HFFc6 (cell line): ENCODE results near the gene FAM13A. TPM values are rescaled to one million over a fixed set of nuclear protein-coding genes. Genes with fewer than 3 reads are reported as not detected.
"Not testable (repeated sequence)": the region's sequence is repeated elsewhere in the genome, so short reads cannot be mapped to it uniquely, and the experiment has no call there.

ENCODE experiments used
- DNase-seq: peaks from one replicate; pipeline ENCODE4 v3.0.0-alpha.2; 2018
- H3K27ac Mint-ChIP-seq: 2 replicates; pipeline ENCODE4 v1.8.0; 2020; ENCODE audit warnings: mild to moderate bottlenecking, mixed read lengths
- H3K27me3 Mint-ChIP-seq: 2 replicates; pipeline ENCODE4 v1.8.0; 2021; ENCODE audit warnings: mild to moderate bottlenecking, moderate library complexity, mixed read lengths; ENCODE audit not compliant: insufficient read depth
- H3K36me3 Mint-ChIP-seq: 2 replicates; pipeline ENCODE4 v1.8.0; 2021; ENCODE audit warnings: low read depth, mixed read lengths
- H3K4me1 Mint-ChIP-seq: 2 replicates; pipeline ENCODE4 v1.8.0; 2020; ENCODE audit warnings: low read depth, mixed read lengths
- H3K4me3 Mint-ChIP-seq: 2 replicates; pipeline ENCODE4 v1.8.0; 2020; ENCODE audit warnings: mild to moderate bottlenecking, moderate library complexity, mixed read lengths
- H3K9me3 Mint-ChIP-seq: 2 replicates; pipeline ENCODE4 v1.8.0; 2020; ENCODE audit warnings: mild to moderate bottlenecking, mixed read lengths
- total RNA-seq, 6 experiments: library from RNA; stranded (reverse); fragmentation: NEBNext Ultra II Directional; extraction: Animal tissue kit (Norgen Biotek cat#: 25700); gene quantifications; 2 replicates in 1 of 6; 3 replicates in 5 of 6; pipeline ENCODE4 v1.2.3, GENCODE V29; 2021
- TF ChIP-seq, protein P1 (sequence below): fragments of 200-600 bp; sonication (generic); IDR thresholded peaks from 2 replicates; pipeline ENCODE4 v1.5.0; 2021; ENCODE audit warnings: antibody characterized with exemption, mild to moderate bottlenecking

Gene FAM13A
- total RNA-seq, 6 experiments from 2014 or later, result 8.0 to 11.2 (median 9.7) TPM

DNA sequence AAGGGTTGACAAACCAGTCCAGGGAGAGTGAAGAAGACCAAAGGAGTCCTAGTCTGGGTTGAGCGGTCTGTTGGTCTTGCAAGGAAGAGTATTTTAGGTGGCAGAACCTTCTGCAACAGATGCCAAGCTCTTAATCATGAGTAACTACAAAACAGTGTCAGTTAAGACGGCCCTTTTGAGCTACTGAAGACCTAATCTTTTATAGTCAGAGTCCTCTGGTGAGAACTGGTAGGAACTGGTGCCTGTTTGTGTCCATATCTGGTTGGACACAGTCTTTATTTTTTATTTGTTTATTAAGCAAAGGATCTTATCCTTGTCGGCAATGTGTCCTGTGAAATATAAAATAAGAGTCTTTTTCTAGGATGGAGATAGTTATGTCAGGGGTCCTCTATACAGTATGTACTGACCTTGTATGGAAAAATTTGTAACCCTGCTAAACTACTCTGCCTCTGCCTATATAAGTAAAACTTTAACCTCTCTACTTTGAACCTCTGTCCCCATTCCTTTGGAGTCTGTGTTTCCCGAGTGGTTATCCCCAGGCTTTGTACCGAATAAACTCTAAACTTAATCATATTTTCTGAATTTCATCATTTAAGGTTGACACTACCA, 47.1 kb downstream of the FAM13A start:
- H3K27ac Mint-ChIP-seq, result no peak overlapping the region
- TF ChIP-seq, protein P1, sequence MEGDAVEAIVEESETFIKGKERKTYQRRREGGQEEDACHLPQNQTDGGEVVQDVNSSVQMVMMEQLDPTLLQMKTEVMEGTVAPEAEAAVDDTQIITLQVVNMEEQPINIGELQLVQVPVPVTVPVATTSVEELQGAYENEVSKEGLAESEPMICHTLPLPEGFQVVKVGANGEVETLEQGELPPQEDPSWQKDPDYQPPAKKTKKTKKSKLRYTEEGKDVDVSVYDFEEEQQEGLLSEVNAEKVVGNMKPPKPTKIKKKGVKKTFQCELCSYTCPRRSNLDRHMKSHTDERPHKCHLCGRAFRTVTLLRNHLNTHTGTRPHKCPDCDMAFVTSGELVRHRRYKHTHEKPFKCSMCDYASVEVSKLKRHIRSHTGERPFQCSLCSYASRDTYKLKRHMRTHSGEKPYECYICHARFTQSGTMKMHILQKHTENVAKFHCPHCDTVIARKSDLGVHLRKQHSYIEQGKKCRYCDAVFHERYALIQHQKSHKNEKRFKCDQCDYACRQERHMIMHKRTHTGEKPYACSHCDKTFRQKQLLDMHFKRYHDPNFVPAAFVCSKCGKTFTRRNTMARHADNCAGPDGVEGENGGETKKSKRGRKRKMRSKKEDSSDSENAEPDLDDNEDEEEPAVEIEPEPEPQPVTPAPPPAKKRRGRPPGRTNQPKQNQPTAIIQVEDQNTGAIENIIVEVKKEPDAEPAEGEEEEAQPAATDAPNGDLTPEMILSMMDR, result no peak
- H3K27me3 Mint-ChIP-seq, result peaks cover 2% of the 10 kb centered on the region; the same call in 1 of the 2 replicates
- peaks cover 5% of the 10 kb centered on the region for H3K9me3 Mint-ChIP-seq
- no peak for DNase-seq
- H3K36me3 Mint-ChIP-seq, result peaks cover 39% of the 10 kb centered on the region
- no peak overlapping the region for H3K4me3 Mint-ChIP-seq
- H3K4me1 Mint-ChIP-seq, result peaks cover 23% of the 10 kb centered on the region

DNA sequence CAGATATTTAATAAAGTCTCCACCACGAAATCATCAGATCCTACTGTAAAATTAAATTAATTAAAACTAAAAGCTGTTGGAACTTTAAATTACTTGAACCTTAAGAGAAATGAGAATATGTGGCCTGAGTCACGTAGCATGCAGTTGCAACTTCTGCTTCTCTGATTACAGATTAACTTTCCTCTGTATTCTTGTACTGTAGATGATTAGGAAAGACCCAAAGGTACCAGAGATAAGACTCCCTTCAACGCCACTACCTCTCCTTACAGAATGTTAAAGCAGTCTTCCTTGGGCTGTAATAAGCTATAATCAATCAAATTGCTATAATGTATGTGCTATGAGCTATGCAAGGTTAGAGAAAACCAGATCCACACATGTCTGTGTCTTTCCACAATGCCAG, 47.9 kb downstream of the FAM13A start:
- Mint-ChIP-seq H3K4me1 (peaks cover 23% of the 10 kb centered on the region), H3K27ac (no peak overlapping the region), H3K4me3 (no peak overlapping the region), H3K36me3 (peaks cover 32% of the 10 kb centered on the region), H3K9me3 (no peaks in the 10 kb centered on the region; the same call in 1 of the 2 replicates), H3K27me3 (peaks cover 2% of the 10 kb centered on the region; the same call in 1 of the 2 replicates)
- no peak for DNase-seq
- TF ChIP-seq, protein P1, result no peak

DNA sequence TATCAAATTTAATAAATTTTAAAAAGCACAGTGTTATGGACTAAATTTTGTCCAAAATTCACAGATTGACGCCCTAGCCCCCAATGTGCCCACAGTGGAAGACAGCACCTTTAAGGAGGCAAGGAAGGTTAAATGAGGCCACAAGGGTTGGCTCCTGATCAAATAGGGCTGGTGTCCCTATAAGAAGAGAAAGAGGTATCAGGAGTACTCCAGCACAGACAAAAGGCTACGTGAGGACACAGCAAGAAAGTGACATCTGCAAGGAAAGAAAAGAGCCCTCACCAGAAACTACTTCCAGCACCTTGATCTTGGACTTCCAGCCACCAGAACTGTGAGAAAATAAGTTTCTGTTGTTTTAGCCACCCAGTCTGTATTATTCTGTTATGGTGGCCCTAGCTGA, 48.8 kb downstream of the FAM13A start:
- DNase-seq, result no peak
- Mint-ChIP-seq H3K9me3 (no peaks in the 10 kb centered on the region; the same call in 1 of the 2 replicates), H3K4me1 (peaks cover 23% of the 10 kb centered on the region), H3K36me3 (peaks cover 25% of the 10 kb centered on the region), H3K4me3 (no peak overlapping the region), H3K27me3 (peaks cover 2% of the 10 kb centered on the region; the same call in 1 of the 2 replicates), H3K27ac (no peak overlapping the region)
- TF ChIP-seq, protein P1, result no peak

DNA sequence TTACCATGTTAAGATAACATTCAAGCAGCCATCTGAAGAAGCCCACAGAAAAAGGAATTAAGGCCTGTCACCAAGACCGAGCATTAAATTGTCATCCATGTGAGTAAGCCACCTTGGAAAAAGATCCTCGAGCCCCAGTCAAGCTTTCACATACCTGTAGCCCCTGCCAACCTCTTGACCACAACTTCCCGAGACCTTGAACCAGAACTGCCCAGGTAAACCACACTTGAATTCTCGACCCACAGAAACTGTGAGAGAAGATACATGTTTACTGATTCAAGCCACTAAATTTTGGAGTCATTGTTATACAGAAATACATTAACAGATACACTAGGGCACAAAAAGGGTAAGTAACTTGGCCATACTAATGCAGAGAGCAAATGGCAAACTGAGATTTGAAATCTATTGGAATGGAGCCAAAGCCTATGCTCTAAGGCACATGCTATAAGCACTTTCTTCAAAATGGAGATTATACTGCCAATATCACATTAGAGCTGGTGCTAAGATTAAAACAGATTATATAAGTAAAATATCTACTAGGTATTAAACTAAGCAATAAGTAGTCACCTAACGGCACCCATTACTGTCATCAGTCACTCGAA, 49.5 kb downstream of the FAM13A start:
- Mint-ChIP-seq H3K36me3 (peaks cover 25% of the 10 kb centered on the region), H3K4me3 (no peak overlapping the region), H3K9me3 (no peaks in the 10 kb centered on the region; the same call in 1 of the 2 replicates), H3K27ac (no peak overlapping the region), H3K4me1 (peaks cover 19% of the 10 kb centered on the region), H3K27me3 (peaks cover 2% of the 10 kb centered on the region; the same call in 1 of the 2 replicates)
- DNase-seq, result no peak
- TF ChIP-seq, protein P1, result no peak

DNA sequence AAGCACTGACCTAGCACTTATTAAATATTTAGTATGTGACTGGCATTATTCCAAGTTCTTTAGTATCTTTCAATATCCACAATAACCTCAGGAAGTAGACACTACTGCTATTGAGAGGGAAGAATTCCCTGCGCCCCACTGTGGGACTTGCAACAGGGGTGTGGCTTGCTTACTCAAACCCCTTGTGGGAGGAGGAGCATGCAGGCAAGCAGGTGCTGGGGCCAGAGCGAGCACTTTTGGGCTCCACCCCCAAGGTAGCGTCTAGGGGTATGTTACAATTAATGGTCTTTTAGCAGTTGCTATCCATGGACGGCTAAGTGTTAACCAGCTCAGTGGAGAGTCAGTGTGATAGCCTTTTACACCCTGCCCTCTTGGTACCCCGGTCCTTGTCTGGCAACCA, 50.7 kb downstream of the FAM13A start:
- no peak for DNase-seq
- H3K9me3 Mint-ChIP-seq, result no peaks in the 10 kb centered on the region; the same call in 1 of the 2 replicates
- H3K36me3 Mint-ChIP-seq, result peaks cover 25% of the 10 kb centered on the region
- no peaks in the 10 kb centered on the region; the same call in 1 of the 2 replicates for H3K27me3 Mint-ChIP-seq
- TF ChIP-seq, protein P1, result no peak
- no peak overlapping the region for H3K4me3 Mint-ChIP-seq
- H3K4me1 Mint-ChIP-seq, result peaks cover 10% of the 10 kb centered on the region
- H3K27ac Mint-ChIP-seq, result no peak overlapping the region

DNA sequence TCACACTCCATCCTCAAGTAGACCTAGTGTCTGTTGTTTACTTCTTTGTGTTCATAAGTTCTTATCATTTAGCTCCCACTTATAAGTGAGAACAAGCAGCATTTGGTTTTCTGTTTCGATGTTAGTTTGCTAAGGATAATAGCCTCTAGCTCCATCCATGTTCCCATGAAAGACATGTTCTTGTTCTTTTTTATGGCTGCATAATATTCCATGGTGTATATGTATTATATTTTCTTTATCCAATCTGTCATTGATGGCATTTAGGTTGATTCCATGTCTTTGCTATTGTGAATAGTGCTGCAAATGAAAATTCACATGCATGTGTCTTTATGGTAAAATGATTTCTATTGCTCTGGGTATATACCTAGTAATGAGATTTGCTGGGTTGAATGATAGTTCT, 51.9 kb downstream of the FAM13A start:
- DNase-seq, H3K9me3 Mint-ChIP-seq, H3K4me3 Mint-ChIP-seq, H3K27ac Mint-ChIP-seq, H3K27me3 Mint-ChIP-seq: not testable (repeated sequence)
- Mint-ChIP-seq H3K4me1 (peaks cover 11% of the 10 kb centered on the region), H3K36me3 (peaks cover 34% of the 10 kb centered on the region)
